Smooth muscle cell (in vitro differentiated cells): ENCODE results near the gene ANAPC13. TPM values are rescaled to one million over a fixed set of nuclear protein-coding genes. Genes with fewer than 3 reads are reported as not detected.
A peak's percentile ranks its signal among the peaks of the same experiment; 100 is the strongest.

Experiments
- DNase-seq: peaks from one replicate; lab custom pipeline; 2025; ENCODE audit not compliant: unreplicated experiment; lab: John Stamatoyannopoulos, UW
- H2AFZ ChIP-seq: fragments of 200-600 bp; sonication (generic); 2 replicates; pipeline ENCODE4 v1.6.0; 2016; ENCODE audit warnings: antibody characterized with exemption, low read depth, mild to moderate bottlenecking
- H3F3A ChIP-seq: fragments of 200-600 bp; sonication (generic); 2 replicates; pipeline ENCODE4 v1.6.0; 2017; ENCODE audit warnings: antibody characterized with exemption, low read depth
- H3K27ac ChIP-seq: fragments of 200-600 bp; sonication (generic); 2 replicates; pipeline ENCODE4 v1.5.1; 2016; ENCODE audit warnings: low read depth, mild to moderate bottlenecking
- H3K27me3 ChIP-seq: fragments of 200-600 bp; sonication (generic); 2 replicates; pipeline ENCODE4 v1.6.1; 2016; ENCODE audit warnings: low read depth, mild to moderate bottlenecking
- H3K36me3 ChIP-seq: fragments of 200-600 bp; sonication (generic); 2 replicates; pipeline ENCODE4 v1.5.1; 2016; ENCODE audit warnings: low read depth
- H3K4me1 ChIP-seq: fragments of 200-600 bp; sonication (generic); 2 replicates; pipeline ENCODE4 v1.5.1; 2016; ENCODE audit warnings: low read depth
- H3K4me2 ChIP-seq: fragments of 200-600 bp; sonication (generic); 2 replicates; pipeline ENCODE4 v1.6.0; 2016; ENCODE audit warnings: mild to moderate bottlenecking
- H3K4me3 ChIP-seq: fragments of 200-600 bp; sonication (generic); 2 replicates; pipeline ENCODE4 v1.5.1; 2016; ENCODE audit warnings: mild to moderate bottlenecking
- H3K79me2 ChIP-seq: fragments of 200-600 bp; sonication (generic); 2 replicates; pipeline ENCODE4 v1.6.0; 2016; ENCODE audit warnings: low read depth, mild to moderate bottlenecking
- H3K9ac ChIP-seq: fragments of 200-600 bp; sonication (generic); 2 replicates; pipeline ENCODE4 v1.6.0; 2016; ENCODE audit warnings: low read depth
- H3K9me3 ChIP-seq: fragments of 200-600 bp; sonication (generic); replicated peaks from 2 replicates; pipeline ENCODE4 v1.5.1; 2016; ENCODE audit warnings: low read depth
- H4K20me1 ChIP-seq: fragments of 200-600 bp; sonication (generic); 2 replicates; pipeline ENCODE4 v1.6.0; 2016; ENCODE audit warnings: low read depth
- WGBS: methylation state at CpG from one replicate; pipeline ENCODE4 v1.1.7; 2016; ENCODE audit warnings: low lambda C conversion rate; 5-methylcytosine and 5-hydroxymethylcytosine counted together
- polyA plus RNA-seq: library from polyadenylated mRNA; unstranded; fragments of >200 nt; fragmentation: Nextera tagmentation; extraction: Ambion mirVana; gene quantifications from 2 replicates; pipeline ENCODE4 v1.2.1, GENCODE V29; 2016
- total RNA-seq: library from RNA; depleted of rRNA; stranded (reverse); fragments of >200 nt; gene quantifications from 2 replicates; pipeline ENCODE4 v1.2.3, GENCODE V29; 2014
- TF ChIP-seq, protein P1 (sequence below): fragments of 200-600 bp; sonication (generic); IDR thresholded peaks from 2 replicates; pipeline ENCODE4 v1.5.1; 2017; ENCODE audit warnings: borderline replicate concordance, mild to moderate bottlenecking, antibody characterized with exemption; ENCODE audit not compliant: insufficient read depth, poor library complexity, severe bottlenecking

ANAPC13 gene
- total and polyA plus RNA-seq, 2 experiments from 2014 or later, result 114 to 115 TPM

DNA sequence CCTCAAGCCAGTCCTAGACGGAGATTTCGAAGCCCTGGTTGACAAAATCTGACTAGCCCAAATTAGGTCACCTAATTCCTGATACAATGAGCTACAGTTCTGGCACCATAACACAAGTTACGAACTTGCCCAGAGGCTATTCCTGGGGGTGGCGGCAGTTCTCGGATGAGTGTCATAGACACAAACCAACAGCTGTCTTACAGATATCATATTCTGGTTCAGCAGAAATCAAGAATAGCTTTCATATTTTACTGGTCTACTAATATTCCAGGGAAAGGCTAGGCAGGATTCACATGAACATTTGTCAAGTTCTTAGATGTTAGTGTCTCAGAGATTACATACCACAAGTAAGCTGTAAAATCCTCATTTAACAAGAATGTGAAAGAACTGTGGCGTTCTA is 8.8 kb downstream of the ANAPC13 start:
- H3K79me2 ChIP-seq, result no peaks in the 10 kb centered on the region
- H3K27me3 ChIP-seq, result no peaks in the 10 kb centered on the region
- H2AFZ ChIP-seq, result no peak overlapping the region
- no peaks in the 10 kb centered on the region for H4K20me1 ChIP-seq
- H3F3A ChIP-seq, result no peaks in the 10 kb centered on the region
- H3K9ac ChIP-seq, result no peak overlapping the region
- H3K9me3 ChIP-seq, result no peaks in the 10 kb centered on the region
- 77% methylated on average over 6 of the region's 6 CpGs for WGBS
- H3K4me2 ChIP-seq, result no peak overlapping the region
- H3K4me1 ChIP-seq, result no peaks in the 10 kb centered on the region
- peak overlapping the region; percentile 65 for H3K27ac ChIP-seq
- no peak for DNase-seq
- no peak overlapping the region for H3K4me3 ChIP-seq
- H3K36me3 ChIP-seq, result peaks cover 12% of the 10 kb centered on the region
- TF ChIP-seq, protein P1, sequence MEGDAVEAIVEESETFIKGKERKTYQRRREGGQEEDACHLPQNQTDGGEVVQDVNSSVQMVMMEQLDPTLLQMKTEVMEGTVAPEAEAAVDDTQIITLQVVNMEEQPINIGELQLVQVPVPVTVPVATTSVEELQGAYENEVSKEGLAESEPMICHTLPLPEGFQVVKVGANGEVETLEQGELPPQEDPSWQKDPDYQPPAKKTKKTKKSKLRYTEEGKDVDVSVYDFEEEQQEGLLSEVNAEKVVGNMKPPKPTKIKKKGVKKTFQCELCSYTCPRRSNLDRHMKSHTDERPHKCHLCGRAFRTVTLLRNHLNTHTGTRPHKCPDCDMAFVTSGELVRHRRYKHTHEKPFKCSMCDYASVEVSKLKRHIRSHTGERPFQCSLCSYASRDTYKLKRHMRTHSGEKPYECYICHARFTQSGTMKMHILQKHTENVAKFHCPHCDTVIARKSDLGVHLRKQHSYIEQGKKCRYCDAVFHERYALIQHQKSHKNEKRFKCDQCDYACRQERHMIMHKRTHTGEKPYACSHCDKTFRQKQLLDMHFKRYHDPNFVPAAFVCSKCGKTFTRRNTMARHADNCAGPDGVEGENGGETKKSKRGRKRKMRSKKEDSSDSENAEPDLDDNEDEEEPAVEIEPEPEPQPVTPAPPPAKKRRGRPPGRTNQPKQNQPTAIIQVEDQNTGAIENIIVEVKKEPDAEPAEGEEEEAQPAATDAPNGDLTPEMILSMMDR, result no peak

DNA sequence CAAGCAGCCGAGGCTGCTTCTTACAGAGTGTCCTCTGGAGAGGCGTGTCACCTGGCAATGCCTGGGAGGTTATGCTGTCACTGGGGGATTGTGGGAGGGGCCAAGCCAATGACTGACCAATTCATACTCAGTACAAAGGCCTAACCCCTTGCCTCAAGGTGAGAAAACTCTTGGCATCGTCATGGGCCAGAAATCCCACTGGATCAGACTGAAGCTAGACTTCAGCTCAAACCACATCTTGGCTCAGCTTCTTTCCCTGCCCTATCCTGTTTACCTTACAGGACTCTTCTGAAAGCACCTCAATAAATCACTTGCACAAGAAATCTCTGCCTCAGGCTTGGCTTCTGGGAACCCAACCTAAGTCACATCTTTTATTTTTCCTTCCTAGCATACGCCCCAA is 9.5 kb downstream of the ANAPC13 start:
- no peaks in the 10 kb centered on the region for H3F3A ChIP-seq
- H3K4me2 ChIP-seq, result no peak overlapping the region
- 68% methylated on average over 4 of the region's 4 CpGs for WGBS
- DNase-seq, result no peak
- peak overlapping the region; percentile 65 for H3K27ac ChIP-seq
- no peak overlapping the region for H3K9ac ChIP-seq
- H3K4me1 ChIP-seq, result no peaks in the 10 kb centered on the region
- peaks cover 8% of the 10 kb centered on the region for H3K36me3 ChIP-seq
- no peaks in the 10 kb centered on the region for H3K9me3 ChIP-seq
- H3K27me3 ChIP-seq, result no peaks in the 10 kb centered on the region
- no peak overlapping the region for H3K4me3 ChIP-seq
- H4K20me1 ChIP-seq, result no peaks in the 10 kb centered on the region
- H2AFZ ChIP-seq, result no peak overlapping the region
- H3K79me2 ChIP-seq, result no peaks in the 10 kb centered on the region
- TF ChIP-seq, protein P1, result no peak

DNA sequence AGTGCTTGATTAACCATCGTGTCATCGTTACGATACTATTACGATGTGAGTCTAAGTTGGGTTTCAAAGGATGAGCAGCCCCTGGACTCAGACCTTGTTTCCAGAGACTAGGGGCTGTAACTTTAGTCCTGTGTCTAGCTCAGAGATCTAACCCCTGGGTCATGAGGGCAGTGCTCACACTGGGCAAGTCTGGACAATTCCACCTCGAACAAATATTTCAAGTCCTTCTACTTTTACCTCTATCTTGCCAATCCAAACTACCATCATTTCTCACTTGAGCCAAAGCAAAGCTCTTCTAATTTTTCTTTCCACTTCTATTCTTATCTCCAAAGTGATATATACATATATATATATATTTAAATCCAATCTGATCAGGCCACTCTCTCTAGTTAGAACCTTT is 10.8 kb downstream of the ANAPC13 start:
- H3K4me2 ChIP-seq, result no peak overlapping the region
- DNase-seq, result no peak
- H3K9me3 ChIP-seq, result no peaks in the 10 kb centered on the region
- no peaks in the 10 kb centered on the region for H3K4me1 ChIP-seq
- no peak overlapping the region for H2AFZ ChIP-seq
- H3K27me3 ChIP-seq, result no peaks in the 10 kb centered on the region
- WGBS, result 89% methylated on average over 5 of the region's 5 CpGs
- no peaks in the 10 kb centered on the region for H4K20me1 ChIP-seq
- TF ChIP-seq, protein P1, result no peak
- no peak overlapping the region for H3K27ac ChIP-seq
- H3F3A ChIP-seq, result no peaks in the 10 kb centered on the region
- H3K9ac ChIP-seq, result no peak overlapping the region
- peaks cover 8% of the 10 kb centered on the region for H3K36me3 ChIP-seq
- no peak overlapping the region for H3K4me3 ChIP-seq
- H3K79me2 ChIP-seq, result no peaks in the 10 kb centered on the region

DNA sequence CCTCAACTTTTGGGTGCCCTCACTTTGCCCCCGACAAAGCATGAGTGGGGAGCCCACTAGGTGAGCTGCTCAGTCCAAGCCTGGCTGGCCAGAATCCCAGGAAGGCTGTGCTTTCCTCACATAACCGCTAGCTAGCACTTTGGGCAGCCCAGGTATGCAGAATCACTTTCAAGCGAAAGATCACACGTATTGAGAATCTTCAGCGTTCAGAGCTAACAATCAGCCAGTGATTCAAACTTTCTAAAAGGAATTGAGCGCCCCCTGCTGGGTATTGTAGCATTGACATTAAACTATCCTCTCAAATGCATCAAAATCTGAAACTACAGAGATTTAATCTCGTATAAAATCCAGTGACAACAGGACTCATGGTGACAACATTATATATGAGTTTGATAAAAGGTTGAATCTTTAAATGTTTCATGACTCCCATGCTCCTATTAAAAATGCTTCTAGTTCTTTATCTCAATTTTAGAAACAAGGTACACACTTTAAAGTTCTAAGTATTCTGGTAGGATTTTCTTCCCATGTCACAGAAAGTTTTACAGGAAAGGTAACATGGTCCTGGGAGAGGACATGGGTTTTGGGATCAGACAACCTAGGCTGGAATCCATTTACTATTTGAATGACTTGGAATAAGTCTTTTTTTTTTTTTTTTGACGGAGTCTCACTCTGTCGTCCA is 11.8 kb downstream of the ANAPC13 start:
- Histone ChIP-seq H3K4me2 (peak overlapping the region; percentile 43), H3K79me2 (no peaks in the 10 kb centered on the region), H3K9ac (no peak overlapping the region), H2AFZ (no peak overlapping the region), H4K20me1 (no peaks in the 10 kb centered on the region), H3K27ac (no peak overlapping the region), H3K9me3 (no peaks in the 10 kb centered on the region), H3F3A (no peaks in the 10 kb centered on the region), H3K36me3 (peaks cover 8% of the 10 kb centered on the region), H3K4me3 (no peak overlapping the region), H3K4me1 (no peaks in the 10 kb centered on the region), H3K27me3 (no peaks in the 10 kb centered on the region)
- TF ChIP-seq, protein P1, result peak; percentile 74
- WGBS, result 34% methylated on average over 9 of the region's 9 CpGs
- DNase-seq, result peak; percentile 24
